Vagina (tissue), 2 donors: Measurements from ENCODE around the gene CLRN2. TPM values are rescaled to one million over a fixed set of nuclear protein-coding genes. Genes with fewer than 3 reads are reported as not detected.
"Not testable (repeated sequence)": the region's sequence is repeated elsewhere in the genome, so short reads cannot be mapped to it uniquely, and the experiment has no call there.

Experiments used
- DNase-seq, 2 donors: peaks; one replicate each; pipeline ENCODE4 v3.0.0-alpha.2; 2017; ENCODE audit errors: extremely low spot score in 2 of 2
- H3K27ac ChIP-seq: fragments of 200-600 bp; sonication (generic); one replicate; pipeline ENCODE4 v1.5.1; 2019
- H3K27me3 ChIP-seq: fragments of 200-600 bp; sonication (generic); one replicate; pipeline ENCODE4 v1.5.1; 2019
- H3K36me3 ChIP-seq, 2 donors: fragments of 200-600 bp; sonication (generic); one replicate each; pipeline ENCODE4 v1.5.1; 2017 to 2019
- H3K4me1 ChIP-seq: fragments of 200-600 bp; sonication (generic); one replicate; pipeline ENCODE4 v1.5.1; 2019
- H3K4me3 ChIP-seq, 2 donors: fragments of 200-600 bp; sonication (generic); 1 replicate in 1 of 2; 2 replicates in 1 of 2; pipeline ENCODE4 v1.5.1; 2016 to 2019
- H3K9me3 ChIP-seq: fragments of 200-600 bp; sonication (generic); one replicate; pipeline ENCODE4 v1.5.1; 2019
- CTCF ChIP-seq, 3 experiments: fragments of 450-650 bp in 2 of 3; fragments of 200-600 bp in 1 of 3; sonication (generic) in 1 of 3; IDR thresholded peaks; one replicate each; pipeline ENCODE4 v1.5.1; 2017 to 2019; ENCODE audit warnings: antibody characterized with exemption in 3 of 3, mild to moderate bottlenecking in 2 of 3, moderate library complexity in 2 of 3
- POLR2A ChIP-seq, 2 donors: fragments of 450-650 bp; IDR thresholded peaks; one replicate each; pipeline ENCODE4 v1.6.1; 2017; ENCODE audit warnings: antibody characterized with exemption in 2 of 2, mild to moderate bottlenecking in 2 of 2, moderate library complexity in 2 of 2
- POLR2AphosphoS5 ChIP-seq, 2 donors: sonication (generic); formaldehyde crosslinking; IDR thresholded peaks; one replicate each; pipeline ENCODE4 v1.9.0; 2017; ENCODE audit warnings: antibody characterized with exemption in 2 of 2, mild to moderate bottlenecking in 2 of 2, low read depth in 1 of 2; ENCODE audit not compliant: insufficient read depth in 1 of 2
- intact Hi-C: fragments of 100-400 bp; cut with DNase I; formaldehyde crosslinking; loops from one replicate; pipeline ENCODE4 v1.15.1; 2023
- total RNA-seq: library from RNA; depleted of rRNA; stranded (reverse); fragments of >200 nt; gene quantifications from one replicate; pipeline ENCODE4 v1.2.3, GENCODE V29; 2016

Gene CLRN2
- total RNA-seq, 1 donor from 2014 or later, result not detected

GRCh38 chr4:17562157-17562556 lies 47.2 kb downstream of the CLRN2 start:
- intact Hi-C loops, result loop anchor here (10.0 kb wide), 1 partner anchor 63 kb away; no protein-coding TSS in a partner anchor
- no peak for DNase-seq
- H3K4me1 ChIP-seq, result no peaks in the 10 kb centered on the region
- no peaks in the 10 kb centered on the region for H3K9me3 ChIP-seq
- no peaks in the 10 kb centered on the region for H3K36me3 ChIP-seq
- H3K27ac ChIP-seq, result no peak overlapping the region
- no peaks in the 10 kb centered on the region for H3K27me3 ChIP-seq
- TF ChIP-seq POLR2AphosphoS5 (IDR thresholded peaks at IDR 0.05; ENCODE audit: insufficient read depth in 1 of 2, low read depth in 1 of 2) (no peak), POLR2A (IDR thresholded peaks at IDR 0.05) (no peak), CTCF (IDR thresholded peaks at IDR 0.05) (no peak)
- H3K4me3 ChIP-seq, result no peak overlapping the region

- H3K36me3 ChIP-seq, result no peaks in the 10 kb centered on the region
- no peaks in the 10 kb centered on the region for H3K27me3 ChIP-seq
- no peak for DNase-seq
- intact Hi-C loops, result loop anchor here (10.0 kb wide), 1 partner anchor 59 kb away; no protein-coding TSS in a partner anchor
- H3K27ac ChIP-seq, result no peak overlapping the region
- no peaks in the 10 kb centered on the region for H3K9me3 ChIP-seq
- no peak overlapping the region for H3K4me3 ChIP-seq
- no peaks in the 10 kb centered on the region for H3K4me1 ChIP-seq
- no peak for TF ChIP-seq POLR2A (IDR thresholded peaks at IDR 0.05)
- TF ChIP-seq CTCF (IDR thresholded peaks at IDR 0.05), result no peak
- no peak for TF ChIP-seq POLR2AphosphoS5 (IDR thresholded peaks at IDR 0.05; ENCODE audit: insufficient read depth in 1 of 2, low read depth in 1 of 2)
These were observed 50.9 kb downstream of the CLRN2 start for GRCh38 chr4:17565846-17566245.

DNA sequence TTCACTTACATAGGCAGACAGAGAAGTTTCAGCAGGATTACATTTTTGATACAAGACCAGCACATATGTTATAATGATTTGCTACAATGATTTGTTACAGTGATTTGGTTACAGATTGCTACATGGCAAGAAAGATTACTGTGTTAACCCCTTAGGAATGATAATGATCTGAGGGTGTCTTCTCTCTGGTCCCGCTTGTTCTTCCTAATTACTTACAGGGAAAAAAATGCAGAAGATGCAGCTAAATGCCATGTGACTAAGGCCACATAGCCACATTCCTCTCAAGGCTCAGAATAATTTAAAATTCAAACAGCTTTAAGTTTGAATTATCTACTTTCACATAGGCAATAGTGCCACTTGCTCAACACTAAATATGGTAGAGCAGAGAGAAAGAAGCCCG lies 52.3 kb downstream of the CLRN2 start:
- DNase-seq, result no peak
- no peak overlapping the region for H3K27ac ChIP-seq
- H3K9me3 ChIP-seq, result no peaks in the 10 kb centered on the region
- intact Hi-C loops, result loop anchor here (10.0 kb wide), 1 partner anchor 58 kb away; no protein-coding TSS in a partner anchor
- TF ChIP-seq CTCF (IDR thresholded peaks at IDR 0.05) (no peak), POLR2AphosphoS5 (IDR thresholded peaks at IDR 0.05; ENCODE audit: insufficient read depth in 1 of 2, low read depth in 1 of 2) (no peak), POLR2A (IDR thresholded peaks at IDR 0.05) (no peak)
- H3K4me3 ChIP-seq, result no peak overlapping the region
- H3K27me3 ChIP-seq, result no peaks in the 10 kb centered on the region
- H3K36me3 ChIP-seq, result no peaks in the 10 kb centered on the region
- H3K4me1 ChIP-seq, result no peaks in the 10 kb centered on the region

- Histone ChIP-seq H3K27ac (no peak overlapping the region), H3K27me3 (no peaks in the 10 kb centered on the region), H3K4me3 (no peak overlapping the region), H3K4me1 (peaks cover 19% of the 10 kb centered on the region), H3K36me3 (no peaks in the 10 kb centered on the region), H3K9me3 (no peaks in the 10 kb centered on the region)
- intact Hi-C loops, result no loop called here
- DNase-seq, result no peak
- no peak for TF ChIP-seq CTCF (IDR thresholded peaks at IDR 0.05)
- no peak for TF ChIP-seq POLR2A (IDR thresholded peaks at IDR 0.05)
- no peak for TF ChIP-seq POLR2AphosphoS5 (IDR thresholded peaks at IDR 0.05; ENCODE audit: insufficient read depth in 1 of 2, low read depth in 1 of 2)
These were observed 59.2 kb downstream of the CLRN2 start for GRCh38 chr4:17574206-17574605.

GRCh38 chr4:17575177-17575576 lies 60.2 kb downstream of the CLRN2 start:
- H3K27me3 ChIP-seq, H3K4me3 ChIP-seq, intact Hi-C loops, H3K9me3 ChIP-seq, DNase-seq, H3K36me3 ChIP-seq, H3K27ac ChIP-seq: not testable (repeated sequence)
- H3K4me1 ChIP-seq, result peaks cover 19% of the 10 kb centered on the region

Other genes starting within 250 kb of the CLRN2 start
- 16.2 TPM for gene QDPR, start 3.1 kb upstream of the CLRN2 start, total RNA-seq
- 77.6 TPM for gene LAP3, start 62.0 kb downstream of the CLRN2 start, total RNA-seq
- gene MED28, start 99.5 kb downstream of the CLRN2 start, total RNA-seq, result 14.0 TPM